HG03196 (cell line): ENCODE results near the gene TRAPPC1.

Experiments used
- ATAC-seq: cut with Tn5 transposase; IDR thresholded peaks from one replicate; pipeline ENCODE4 v1.9.1; 2021; ENCODE audit not compliant: unreplicated experiment

Gene TRAPPC1

DNA sequence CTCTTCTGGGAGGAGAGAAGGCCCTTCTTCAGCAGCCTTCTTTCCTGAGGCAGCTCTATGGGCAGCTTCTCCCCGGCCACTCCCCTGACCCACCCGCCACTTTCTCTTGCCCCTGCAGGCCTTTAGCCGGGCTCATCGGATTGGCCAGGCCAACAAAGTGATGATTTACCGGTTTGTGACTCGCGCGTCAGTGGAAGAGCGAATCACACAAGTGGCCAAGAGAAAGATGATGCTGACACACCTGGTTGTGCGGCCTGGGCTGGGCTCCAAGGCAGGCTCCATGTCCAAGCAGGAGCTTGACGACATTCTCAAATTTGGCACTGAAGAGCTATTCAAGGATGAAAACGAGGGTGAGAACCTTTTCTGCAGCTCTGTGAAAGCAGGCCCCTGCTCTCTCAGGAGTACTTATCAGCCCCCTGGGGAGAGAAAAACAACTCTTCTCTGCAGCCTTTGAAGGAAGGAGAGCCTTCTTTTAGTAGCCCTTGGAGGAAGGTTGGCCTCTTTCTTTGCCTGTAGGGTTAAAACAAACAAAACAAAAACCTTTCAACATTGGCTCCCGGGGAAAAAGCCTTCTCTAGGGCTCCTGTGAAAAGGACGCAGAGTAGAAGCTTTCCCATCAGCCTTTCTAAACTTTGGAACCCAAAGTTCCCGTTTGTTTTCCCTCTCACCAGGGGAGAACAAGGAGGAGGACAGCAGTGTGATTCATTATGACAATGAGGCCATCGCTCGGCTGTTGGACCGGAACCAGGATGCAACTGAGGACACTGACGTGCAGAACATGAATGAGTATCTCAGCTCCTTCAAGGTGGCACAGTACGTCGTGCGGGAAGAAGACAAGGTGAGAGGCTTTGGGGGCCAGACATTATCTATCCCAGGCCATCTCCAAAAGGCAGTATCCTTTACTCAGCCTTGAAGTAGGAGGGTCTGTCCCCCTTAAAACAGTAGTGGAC is 28.3 kb downstream of the TRAPPC1 start:
- ATAC-seq = no peak

DNA sequence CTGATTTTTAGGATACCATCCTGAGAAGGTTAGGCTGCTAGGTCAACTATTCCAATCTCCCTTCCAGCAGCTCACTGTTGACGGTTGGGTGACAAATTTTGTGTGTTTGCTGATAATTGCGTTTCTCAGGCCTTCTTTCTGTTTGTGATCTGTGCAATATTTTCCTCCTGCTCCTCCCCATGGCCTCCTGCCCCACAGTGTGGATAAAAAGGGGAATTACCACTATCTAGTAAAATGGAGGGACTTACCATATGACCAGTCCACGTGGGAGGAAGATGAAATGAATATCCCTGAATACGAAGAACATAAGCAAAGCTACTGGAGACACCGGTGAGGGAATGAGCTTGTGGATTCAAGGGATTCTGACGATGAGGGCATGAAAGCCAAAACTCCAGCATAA is 34.0 kb downstream of the TRAPPC1 start:
- ATAC-seq = no peak

DNA sequence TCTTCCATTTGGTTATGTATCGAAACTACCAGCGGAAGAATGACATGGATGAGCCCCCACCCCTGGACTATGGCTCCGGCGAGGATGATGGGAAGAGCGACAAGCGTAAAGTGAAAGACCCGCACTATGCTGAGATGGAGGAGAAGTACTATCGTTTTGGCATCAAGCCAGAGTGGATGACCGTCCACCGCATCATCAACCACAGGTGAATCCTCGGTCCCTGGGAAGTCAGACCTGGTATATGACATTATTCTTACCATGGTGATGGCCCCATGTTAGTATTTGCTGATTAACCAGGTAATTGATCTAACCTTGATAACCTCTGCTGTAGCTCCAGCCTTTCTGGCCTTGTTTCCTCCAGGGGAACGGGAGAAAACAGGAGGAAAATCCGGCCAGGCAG is 34.7 kb downstream of the TRAPPC1 start:
- ATAC-seq = no peak

DNA sequence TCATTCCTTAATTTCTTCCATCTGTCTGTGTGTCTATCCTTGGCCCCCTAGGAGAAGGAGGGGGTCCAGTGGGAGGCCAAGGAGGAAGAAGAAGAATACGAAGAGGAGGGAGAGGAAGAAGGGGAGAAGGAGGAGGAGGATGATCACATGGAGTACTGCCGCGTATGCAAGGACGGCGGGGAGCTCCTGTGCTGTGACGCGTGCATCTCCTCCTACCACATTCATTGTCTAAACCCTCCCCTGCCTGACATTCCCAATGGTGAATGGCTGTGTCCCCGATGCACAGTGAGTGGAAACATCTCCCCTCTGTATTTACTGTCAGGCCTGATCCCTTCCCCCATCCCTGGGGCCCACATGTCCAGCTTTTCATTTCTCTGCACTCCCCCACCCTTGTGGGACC is 36.9 kb downstream of the TRAPPC1 start:
- no peak for ATAC-seq

DNA sequence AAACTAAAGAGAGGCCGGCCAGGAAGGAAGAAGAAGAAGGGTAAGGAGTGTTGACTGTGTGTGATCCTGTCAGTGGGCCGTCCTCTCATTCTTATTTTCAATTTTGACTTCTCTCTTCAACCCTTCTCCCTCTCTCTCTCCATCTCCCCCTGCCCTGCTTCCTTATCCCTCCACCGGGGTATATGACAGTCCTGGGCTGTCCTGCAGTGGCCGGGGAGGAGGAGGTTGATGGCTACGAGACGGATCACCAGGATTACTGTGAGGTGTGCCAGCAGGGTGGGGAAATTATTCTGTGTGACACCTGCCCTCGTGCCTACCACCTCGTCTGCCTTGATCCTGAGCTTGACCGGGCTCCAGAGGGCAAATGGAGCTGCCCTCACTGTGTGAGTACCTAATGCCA is 37.5 kb downstream of the TRAPPC1 start:
- no peak for ATAC-seq

DNA sequence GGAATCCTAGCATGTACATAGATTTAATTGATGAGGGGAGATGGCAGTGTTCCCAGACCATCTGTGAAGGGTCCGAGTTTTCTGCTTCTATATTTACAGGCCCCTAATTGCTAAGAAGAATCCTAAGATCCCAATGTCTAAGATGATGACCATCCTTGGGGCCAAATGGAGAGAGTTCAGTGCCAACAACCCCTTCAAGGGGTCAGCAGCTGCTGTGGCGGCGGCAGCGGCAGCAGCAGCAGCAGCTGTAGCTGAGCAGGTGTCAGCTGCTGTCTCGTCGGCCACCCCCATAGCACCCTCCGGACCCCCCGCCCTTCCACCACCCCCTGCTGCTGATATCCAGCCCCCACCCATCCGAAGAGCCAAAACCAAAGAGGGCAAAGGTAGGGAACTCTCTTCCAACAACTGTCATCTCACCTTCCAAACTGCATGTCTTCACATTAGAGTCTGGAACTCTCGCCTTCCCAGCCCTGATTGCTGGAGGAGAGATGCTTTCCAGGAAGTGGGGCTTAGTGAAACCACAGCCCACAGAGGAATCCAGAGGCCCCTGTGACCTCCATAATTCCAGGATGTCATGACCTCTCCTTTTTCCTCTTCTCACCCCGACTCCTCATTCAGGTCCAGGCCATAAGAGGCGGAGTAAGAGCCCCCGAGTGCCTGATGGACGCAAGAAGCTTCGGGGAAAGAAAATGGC is 38.4 kb downstream of the TRAPPC1 start:
- ATAC-seq = no peak

DNA sequence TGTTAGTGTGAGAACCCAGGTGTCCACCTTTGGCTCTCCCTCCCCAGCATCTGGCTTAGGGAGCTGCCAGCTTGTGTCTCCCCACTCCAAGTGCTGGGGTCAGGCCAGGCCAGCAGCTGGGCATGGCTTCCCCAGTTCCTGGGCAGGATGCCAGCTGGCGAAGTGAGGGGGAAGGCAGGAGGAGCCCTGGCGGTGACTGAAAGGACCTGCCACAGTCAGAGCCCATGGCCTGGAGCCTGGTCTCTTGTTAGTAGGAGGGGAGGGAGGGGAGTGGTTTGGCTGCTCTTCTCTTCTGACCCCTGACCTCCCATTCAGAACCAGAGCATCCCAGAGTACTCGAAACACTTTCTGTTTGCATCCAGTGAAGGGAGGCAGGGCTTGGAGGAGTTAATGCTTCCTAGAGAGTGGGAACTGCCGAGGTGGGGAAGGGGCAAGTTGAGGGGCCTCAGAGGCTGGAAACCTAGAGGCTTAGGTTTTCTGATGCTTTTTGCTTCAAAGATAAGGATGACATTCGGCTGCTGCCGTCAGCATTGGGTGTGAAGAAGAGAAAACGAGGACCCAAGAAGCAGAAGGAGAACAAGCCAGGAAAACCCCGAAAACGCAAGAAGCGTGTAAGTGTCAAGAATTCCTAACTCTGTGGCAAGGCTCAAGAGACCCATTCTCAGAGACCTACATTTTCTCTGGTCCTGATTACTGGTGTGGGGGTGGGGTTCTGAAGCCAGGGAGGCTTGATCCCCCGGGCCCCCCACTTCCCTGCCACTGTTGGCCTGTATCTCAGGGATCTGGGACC is 42.4 kb downstream of the TRAPPC1 start:
- no peak for ATAC-seq

DNA sequence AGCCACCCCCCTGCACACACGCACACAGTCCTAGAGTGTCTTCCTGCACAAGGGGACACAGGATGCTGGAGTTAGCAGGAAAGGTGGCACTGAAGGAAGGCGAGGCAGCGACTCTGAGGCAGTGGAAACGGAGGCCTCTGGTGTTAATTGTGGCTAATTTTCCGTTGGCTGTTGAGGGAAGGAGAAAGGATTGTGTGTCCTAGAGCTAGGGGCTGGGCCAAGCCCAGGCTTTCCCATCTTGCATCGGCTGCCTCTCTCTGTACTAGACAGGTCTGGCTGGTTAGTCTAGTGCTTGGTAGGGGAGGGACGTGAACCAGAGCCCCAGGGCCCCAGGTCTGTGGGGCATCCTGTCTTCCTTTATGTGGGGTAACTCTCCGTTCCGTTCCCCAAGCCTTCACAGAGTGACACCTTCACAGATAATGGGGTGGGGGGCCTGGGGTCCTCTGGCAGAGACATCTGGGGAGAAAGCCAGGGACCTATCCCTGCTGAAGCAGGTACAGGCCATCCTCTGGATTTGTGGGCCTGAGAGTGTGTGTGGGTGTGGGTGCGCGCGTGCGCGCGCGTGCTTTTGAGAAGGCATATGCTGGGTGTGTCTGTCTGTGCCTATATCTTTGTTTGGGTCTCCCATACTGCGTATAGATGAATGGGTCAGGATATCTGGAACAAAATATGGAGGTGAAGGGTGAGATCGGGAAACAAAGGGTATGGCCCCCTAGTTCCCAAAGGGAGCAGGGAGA is 43.4 kb downstream of the TRAPPC1 start, which contains the start of gene CHD3:
Gene CHD3, plus strand, starts transcription at position 606 of the 737 bp plus-strand sequence. CDS start 212 bp downstream, outside the sequence.
- ATAC-seq = no peak

DNA sequence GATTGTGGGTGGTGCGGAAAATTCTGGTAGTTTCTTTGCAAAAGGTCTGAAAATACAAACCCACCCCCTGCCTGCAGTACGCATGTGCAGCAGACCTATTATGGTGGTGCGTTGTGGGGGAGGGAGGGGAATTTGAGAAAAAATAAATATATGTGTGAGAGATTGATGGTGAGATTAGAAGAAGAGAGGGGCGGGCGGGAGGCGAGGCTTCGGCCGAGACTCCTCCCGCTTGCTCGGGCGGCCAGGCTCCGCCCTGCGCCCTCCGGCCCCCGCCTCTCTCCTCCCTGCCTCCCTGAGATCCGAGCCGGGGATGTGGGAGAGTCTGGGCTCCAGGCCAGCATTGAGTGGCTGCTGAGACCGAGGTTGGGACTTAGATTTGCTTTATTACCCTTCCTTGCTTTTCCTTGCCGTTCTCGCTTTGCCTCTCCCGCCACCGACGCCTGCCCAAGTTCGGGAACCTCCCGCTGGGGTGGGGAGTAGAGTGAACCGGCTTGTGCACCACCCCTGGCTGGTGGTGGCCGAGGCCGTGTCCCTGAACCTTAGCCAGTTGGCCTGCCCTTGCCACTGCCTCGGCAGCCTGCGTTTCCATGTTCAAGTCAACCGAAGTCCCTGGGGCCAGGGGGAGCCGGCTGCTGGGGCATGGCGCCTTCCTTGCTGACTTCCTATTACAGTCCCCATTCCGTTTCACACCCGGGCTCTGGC is 44.1 kb downstream of the TRAPPC1 start:
- peak; percentile 53 for ATAC-seq

DNA sequence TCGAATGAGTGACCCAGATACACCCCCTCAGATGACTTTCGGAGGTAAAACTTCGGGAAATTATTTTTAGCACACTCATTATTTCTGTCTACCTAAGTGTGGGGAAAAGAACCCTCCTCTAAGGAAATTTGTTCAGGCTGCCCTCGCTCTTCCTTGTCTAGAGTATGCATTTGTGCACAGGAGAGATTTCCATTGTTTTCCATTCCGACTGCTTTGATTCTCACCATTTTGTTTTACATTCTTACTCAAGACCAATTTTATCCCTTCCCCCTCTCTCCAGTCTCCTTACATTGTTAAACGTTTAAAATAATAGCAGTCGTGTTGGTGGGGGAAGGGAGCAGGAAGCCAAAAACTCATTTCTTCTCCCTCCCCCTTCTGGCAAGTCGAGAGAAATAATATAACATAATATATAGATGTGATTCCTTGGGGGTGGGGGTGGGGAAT is 44.7 kb downstream of the TRAPPC1 start:
- ATAC-seq = no peak

DNA sequence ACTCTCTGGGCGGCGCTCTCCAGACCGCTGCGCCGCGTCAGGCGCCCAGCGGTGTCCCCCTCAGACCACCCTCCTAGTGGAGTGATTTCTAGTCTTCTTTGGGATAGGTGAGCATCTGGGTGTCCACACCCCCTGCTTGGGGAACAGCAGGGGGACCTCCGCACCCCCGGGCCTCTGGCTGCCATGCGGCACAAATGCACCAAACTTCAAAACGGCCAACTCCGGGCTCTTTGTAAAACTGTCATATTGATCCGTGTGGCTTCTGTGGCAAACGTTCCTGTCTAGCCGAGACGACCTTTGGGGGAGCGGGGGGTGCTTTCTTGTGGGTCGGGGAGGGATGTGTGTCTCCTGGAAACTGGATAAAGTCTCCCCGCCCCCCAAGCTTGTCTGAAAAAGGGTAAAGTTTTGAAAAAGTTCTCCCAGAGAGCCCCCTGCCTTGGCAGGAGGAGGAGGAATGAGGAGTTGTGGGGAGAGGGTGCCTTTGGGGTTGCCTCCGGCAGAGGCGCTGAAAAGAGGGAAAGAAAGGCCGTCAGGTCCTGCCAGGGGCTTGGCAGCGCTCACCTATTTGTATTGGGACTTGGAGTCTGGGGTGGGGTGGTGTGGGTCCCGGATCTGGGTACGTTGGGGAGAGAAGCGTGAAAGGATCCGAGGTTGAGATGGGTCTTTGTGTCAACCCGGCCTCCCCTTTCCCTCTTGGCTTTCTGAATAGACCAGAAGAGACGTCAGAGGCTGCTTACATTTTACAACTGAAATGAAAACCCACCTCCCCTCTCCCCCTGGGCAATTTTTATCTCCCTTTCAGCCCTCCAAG is 45.3 kb downstream of the TRAPPC1 start:
- ATAC-seq = no peak

DNA sequence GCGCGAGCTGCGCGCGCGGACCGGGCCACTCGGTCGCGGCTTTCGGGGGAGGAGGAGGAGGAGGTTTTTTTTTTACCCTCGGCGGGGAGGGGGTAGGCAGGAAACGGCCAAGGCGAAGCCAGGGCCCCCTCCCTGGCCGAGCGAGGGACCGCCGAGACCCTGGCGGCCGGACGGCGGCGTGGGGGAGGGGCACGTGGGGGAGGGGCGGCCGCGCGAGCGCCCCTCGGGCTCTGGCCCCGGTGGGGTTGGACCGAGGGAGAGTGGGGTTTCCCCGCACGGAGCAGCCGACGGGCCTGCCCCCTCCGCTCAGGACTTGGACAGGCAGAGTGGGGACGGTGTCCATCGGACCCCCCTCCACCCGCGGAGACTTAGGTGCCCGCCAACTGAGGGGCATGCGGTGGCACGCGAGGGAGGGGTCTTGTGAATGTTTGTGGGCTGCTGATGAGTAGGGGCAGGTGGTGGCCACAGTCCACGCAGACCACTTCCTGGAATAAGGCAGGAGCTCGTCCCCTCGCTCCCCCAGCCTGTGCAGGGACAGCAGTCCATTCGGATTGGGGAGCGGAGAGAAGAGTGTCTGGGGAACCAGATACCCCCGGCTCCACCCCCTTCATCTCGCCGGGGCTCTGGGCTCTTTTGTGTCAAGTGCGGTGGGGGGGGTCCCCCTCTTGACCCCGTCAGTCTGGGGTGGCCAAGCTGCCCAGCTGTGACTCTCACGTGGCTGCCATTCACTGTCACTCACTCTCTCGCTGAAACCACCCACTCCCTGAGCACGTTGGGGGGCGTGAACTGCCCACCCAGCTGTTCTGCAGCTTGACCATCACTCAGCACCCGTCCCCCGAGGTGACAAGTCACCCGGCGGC is 46.1 kb downstream of the TRAPPC1 start:
- ATAC-seq = peak; percentile 31

DNA sequence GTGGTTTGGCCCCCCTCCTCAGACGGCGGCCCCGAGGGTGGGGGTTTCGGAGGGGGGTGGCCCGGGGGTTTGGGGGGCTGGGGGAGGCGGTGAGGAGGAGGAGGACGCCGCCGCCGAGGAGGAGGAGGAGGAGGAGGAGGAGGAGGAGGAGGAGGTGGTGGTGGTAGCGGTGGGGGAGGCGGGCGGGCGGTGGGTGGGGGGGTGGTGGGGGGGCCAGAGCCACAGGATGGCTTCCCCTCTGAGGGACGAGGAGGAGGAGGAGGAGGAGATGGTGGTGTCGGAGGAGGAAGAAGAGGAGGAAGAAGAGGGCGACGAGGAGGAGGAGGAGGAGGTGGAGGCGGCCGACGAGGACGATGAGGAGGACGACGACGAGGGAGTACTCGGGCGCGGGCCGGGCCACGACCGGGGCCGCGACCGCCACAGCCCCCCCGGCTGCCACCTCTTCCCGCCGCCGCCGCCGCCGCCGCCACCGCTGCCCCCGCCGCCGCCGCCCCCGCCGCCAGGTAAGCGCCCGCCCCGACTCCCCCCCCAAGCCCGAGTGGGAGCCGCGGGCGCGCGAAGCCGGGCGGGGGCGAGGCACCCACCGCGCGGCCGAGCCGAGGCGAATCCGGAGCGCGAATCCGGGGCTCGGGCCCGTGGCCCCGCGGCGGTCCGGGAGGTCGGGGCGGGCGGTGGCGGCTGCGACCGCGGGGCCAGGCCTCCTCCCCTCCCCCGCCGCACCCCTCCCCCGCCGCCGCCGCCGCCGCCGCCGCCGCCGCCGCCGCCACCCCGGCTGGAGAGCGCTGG is 47.0 kb downstream of the TRAPPC1 start:
- no peak for ATAC-seq

DNA sequence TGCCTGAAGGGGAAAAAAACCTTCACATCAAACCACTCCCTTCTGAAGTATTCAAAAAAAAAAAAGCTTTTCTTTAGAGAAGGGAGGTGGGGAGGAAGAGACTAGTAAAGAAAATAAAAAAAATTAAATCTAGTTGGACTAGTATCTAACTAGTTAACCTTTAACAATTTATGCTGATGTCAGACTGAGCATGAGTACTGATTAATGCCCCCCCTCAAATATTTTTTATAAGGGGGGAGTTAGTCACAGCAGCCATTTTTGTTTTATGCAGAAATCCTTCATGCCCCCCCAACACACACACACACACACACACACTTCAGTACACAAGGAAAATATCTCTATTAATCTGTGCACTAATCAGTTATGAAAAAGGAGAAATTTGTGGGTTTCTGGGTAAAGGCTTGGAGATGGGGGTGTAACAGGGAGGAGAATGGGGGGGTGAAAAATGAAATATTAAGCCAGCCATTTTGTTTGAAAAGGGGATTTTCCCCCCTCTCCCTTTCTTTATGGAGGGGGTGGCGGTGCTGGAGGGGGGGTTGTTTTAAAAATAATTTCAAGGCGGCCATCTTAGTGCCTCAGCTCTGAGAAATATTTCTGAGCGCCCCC is 47.9 kb downstream of the TRAPPC1 start:
- ATAC-seq = no peak

DNA sequence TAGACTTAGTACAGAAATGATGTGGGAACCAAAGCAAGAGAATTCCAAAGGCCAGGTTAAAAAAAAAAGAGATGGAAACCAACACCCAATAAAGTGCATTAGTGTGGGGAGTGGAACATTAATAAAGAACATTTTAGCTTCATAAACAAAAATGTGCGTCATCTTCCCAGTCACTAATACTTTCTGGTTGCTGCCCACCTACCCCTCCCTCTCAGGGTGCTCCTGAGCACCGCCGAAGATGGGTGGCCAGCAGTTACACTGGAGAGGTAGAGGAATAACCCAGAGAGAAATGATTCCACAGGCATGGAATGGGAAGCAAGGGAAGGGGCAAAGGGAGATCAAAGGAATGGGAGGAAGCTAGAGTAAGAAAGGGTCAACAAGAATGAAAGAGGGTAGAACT is 49.1 kb downstream of the TRAPPC1 start:
- ATAC-seq = no peak

DNA sequence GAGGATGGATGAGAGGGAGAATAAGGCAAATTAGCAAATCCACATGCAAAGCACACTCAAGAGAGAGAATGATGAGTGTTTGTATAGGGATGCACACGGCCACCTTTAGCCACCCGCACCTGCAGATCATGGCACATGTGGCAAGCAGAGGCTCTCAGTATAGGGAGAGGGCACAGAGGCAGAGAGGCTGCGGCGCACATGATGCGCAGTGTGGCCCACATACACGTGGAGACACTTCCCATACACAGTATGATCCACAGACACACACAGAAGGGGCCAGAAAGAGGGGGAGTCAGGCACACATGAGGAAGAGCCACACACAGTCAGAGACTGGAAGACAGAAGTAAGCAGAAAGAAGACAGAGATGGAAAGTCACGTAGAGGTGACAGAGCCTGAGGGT is 49.7 kb downstream of the TRAPPC1 start:
- ATAC-seq = no peak
